ENCODE measurements around the gene EIF2S3. TPM values are rescaled to one million over a fixed set of nuclear protein-coding genes. Genes with fewer than 3 reads are reported as not detected.

Gene EIF2S3
- total and polyA plus RNA-seq, 10 of the 15 experiments (the other 5 are each of a cell fraction or from before 2014, with no cell fraction given) = 115 to 385 (median 201) TPM

- TF ChIP-seq BCLAF1 (IDR thresholded peaks at IDR 0.05) = no peak
- no peak for TF ChIP-seq E2F8 (IDR thresholded peaks at IDR 0.05; ENCODE audit: low read depth, partially characterized antibody)
- no peak for TF ChIP-seq RCOR1 (conservative IDR thresholded peaks at IDR 0.05; ENCODE audit: low read depth, low read length)
- TF ChIP-seq BHLHE40 (IDR thresholded peaks at IDR 0.05; ENCODE audit: borderline replicate concordance in 1 of 2, low read depth in 2 of 2, low read length in 1 of 2) = peak; percentile 11 to 56; a peak in 3 of 4 replicates
- no peak for TF ChIP-seq ZNF622 (IDR thresholded peaks at IDR 0.05)
- no peak for TF ChIP-seq EZH2 (IDR thresholded peaks at IDR 0.05; ENCODE audit: borderline replicate concordance, control insufficient read depth, low read depth, low read length)
- TF ChIP-seq SMC3 (IDR thresholded peaks at IDR 0.05; ENCODE audit: borderline replicate concordance, low read length) = no peak
- TF ChIP-seq CTCF (IDR thresholded peaks at IDR 0.05 in 2 of 3, conservative IDR thresholded peaks at IDR 0.05 in 1 of 3; ENCODE audit: control insufficient read depth in 2 of 3, extremely low read depth in 1 of 3, insufficient read depth in 1 of 3, low read depth in 3 of 3, low read length in 3 of 3) = peak in 2 of 3 experiments; percentile 5 to 27; a peak in 1 of 6 replicates
- no peak for TF ChIP-seq ZBTB4 (CRISPR knock-in tag; IDR thresholded peaks at IDR 0.05)
- TF ChIP-seq CHD2 (IDR thresholded peaks at IDR 0.05; ENCODE audit: borderline replicate concordance, low read depth, low read length) = no peak
- TF ChIP-seq IRF5 (IDR thresholded peaks at IDR 0.05; ENCODE audit: borderline replicate concordance) = no peak
- TF ChIP-seq SMAD5 (IDR thresholded peaks at IDR 0.05; ENCODE audit: low read depth) = no peak
- no peak for TF ChIP-seq RFX5 (IDR thresholded peaks at IDR 0.05; ENCODE audit: low read depth, low read length)
- no peak for TF ChIP-seq PAX5 (IDR thresholded peaks at IDR 0.05; ENCODE audit: borderline replicate concordance, low read depth, low read length)
- TF ChIP-seq HCFC1 (IDR thresholded peaks at IDR 0.05; ENCODE audit: low read length) = no peak
Observed at GRCh38 chrX:24024819-24025740, 29.7 kb upstream of the EIF2S3 start (continued).
